ENCODE measurements around the gene DYNC1I2. TPM values are rescaled to one million over a fixed set of nuclear protein-coding genes. Genes with fewer than 3 reads are reported as not detected.
"Not testable (repeated sequence)": the region's sequence is repeated elsewhere in the genome, so short reads cannot be mapped to it uniquely, and the experiment has no call there.

DYNC1I2 gene
- total and polyA plus RNA-seq, 2 experiments from 2014 or later = 79.4 to 102 TPM

DNA sequence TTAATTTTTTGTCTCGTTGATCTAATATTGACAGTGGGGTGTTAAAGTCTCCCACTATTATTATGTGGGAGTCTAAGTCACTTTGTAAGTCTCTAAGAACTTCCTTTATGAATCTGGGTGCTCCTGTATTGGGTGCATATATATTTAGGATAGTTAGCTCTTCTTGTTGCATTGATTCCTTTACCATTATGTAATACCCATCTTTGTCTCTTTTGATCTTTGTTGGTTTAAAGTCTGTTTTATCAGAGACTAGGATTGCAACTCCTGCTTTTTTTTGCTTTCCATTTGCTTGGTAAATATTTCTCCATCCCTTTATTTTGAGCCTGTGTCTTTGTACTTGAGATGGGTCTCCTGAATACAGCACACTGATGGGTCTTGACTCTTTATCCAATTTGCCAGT, 71.5 kb downstream of the DYNC1I2 start:
- peaks cover 26% of the 10 kb centered on the region for H3K36me3 Mint-ChIP-seq (ENCODE audit: low read depth)
- H3K27me3 Mint-ChIP-seq (ENCODE audit: insufficient read depth, low read depth, poor library complexity); H2AFZ ChIP-seq; H3K27ac ChIP-seq (ENCODE audit: low read depth); H3K4me1 Mint-ChIP-seq; H3K27ac Mint-ChIP-seq; H3K4me1 ChIP-seq (ENCODE audit: insufficient read depth); H3K27me3 ChIP-seq (ENCODE audit: insufficient read depth); H3F3A ChIP-seq (replicated peaks; ENCODE audit: low read depth); H3K4me3 Mint-ChIP-seq; H3K79me2 ChIP-seq (replicated peaks; ENCODE audit: insufficient read depth); ATAC-seq; H3K4me2 ChIP-seq; H3K9me2 ChIP-seq (ENCODE audit: insufficient read depth); H4K20me1 ChIP-seq (replicated peaks; ENCODE audit: insufficient read depth); DNase-seq (ENCODE audit: low spot score); H3K4me3 ChIP-seq; H3K36me3 ChIP-seq (ENCODE audit: insufficient read depth); H3K9me3 Mint-ChIP-seq: not testable (repeated sequence)

DNA sequence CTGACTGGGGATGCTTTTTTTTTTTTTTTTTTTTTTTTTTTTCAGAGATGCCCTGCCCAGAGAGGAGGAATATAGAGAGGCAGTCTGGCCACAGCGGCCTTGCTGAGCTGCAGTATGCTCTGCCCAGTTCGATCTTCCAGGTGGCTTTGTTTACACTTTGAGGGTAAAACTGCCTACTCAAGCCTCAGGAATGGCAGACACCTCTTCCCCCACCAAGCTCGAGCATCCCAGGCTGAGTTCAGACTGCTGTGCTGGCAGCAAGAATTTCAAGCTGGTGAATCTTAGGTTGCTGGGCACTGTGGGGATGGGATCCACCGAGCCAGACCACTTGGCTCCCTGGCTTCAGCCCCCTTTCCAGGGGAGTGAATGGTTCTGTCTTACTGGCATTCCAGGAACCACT, 73.9 kb downstream of the DYNC1I2 start:
- H3K79me2 ChIP-seq (replicated peaks; ENCODE audit: insufficient read depth); H3K27ac Mint-ChIP-seq; H3K9me3 Mint-ChIP-seq; H3K4me1 Mint-ChIP-seq; H3K4me1 ChIP-seq (ENCODE audit: insufficient read depth); H3K9me2 ChIP-seq (ENCODE audit: insufficient read depth); H3K27me3 Mint-ChIP-seq (ENCODE audit: insufficient read depth, low read depth, poor library complexity); H3K27ac ChIP-seq (ENCODE audit: low read depth); ATAC-seq; H3K4me3 Mint-ChIP-seq; H3F3A ChIP-seq (replicated peaks; ENCODE audit: low read depth); H3K4me2 ChIP-seq; DNase-seq (ENCODE audit: low spot score); H2AFZ ChIP-seq; H3K4me3 ChIP-seq; H4K20me1 ChIP-seq (replicated peaks; ENCODE audit: insufficient read depth); H3K36me3 ChIP-seq (ENCODE audit: insufficient read depth); H3K27me3 ChIP-seq (ENCODE audit: insufficient read depth): not testable (repeated sequence)
- peaks cover 17% of the 10 kb centered on the region for H3K36me3 Mint-ChIP-seq (ENCODE audit: low read depth)

DNA sequence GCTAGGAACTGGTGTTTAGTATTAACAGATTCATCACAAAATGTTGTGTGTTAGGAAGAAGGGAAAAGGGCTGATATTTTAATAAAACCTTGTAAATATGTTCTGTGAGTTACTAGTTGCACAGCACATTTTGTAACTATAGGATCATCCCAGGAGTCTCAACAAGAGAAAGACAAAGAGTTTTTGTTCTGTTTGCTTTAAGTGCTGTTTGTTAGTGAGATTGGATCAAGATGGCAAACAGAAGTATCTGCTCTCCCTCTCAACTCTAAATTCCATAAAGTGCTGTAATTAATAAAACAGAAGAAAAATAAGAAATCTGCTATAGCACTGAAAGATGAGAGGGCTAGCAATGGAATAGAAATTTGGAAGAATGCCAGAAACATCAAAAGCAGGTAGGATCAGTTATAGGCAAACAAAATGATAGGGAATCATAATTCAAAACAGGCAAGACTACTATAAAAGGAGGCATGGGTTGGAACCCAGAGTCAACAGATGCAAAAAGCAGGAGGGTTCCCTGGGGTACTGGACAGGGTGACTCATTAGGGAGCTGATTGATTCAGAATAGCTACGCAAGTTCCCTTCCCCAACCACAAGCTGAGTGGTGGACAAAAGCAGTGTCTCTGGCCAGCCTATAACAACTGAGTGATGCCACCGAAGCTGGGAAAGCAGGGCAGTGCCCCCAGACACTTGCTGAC, 75.8 kb downstream of the DYNC1I2 start:
- Histone ChIP-seq H4K20me1 (replicated peaks; ENCODE audit: insufficient read depth) (no peaks in the 10 kb centered on the region; the same call in 1 of the 2 replicates), H3K36me3 (ENCODE audit: insufficient read depth) (no peaks in the 10 kb centered on the region), H3K27ac (ENCODE audit: low read depth) (no peak overlapping the region), H3K4me2 (no peak overlapping the region), H3K4me1 (ENCODE audit: insufficient read depth) (no peaks in the 10 kb centered on the region), H3K9me2 (ENCODE audit: insufficient read depth) (no peaks in the 10 kb centered on the region), H3K79me2 (replicated peaks; ENCODE audit: insufficient read depth) (no peaks in the 10 kb centered on the region), H2AFZ (no peak overlapping the region), H3K27me3 (ENCODE audit: insufficient read depth) (no peaks in the 10 kb centered on the region), H3K4me3 (no peak overlapping the region), H3F3A (replicated peaks; ENCODE audit: low read depth) (no peaks in the 10 kb centered on the region)
- Mint-ChIP-seq H3K27ac (no peak overlapping the region), H3K4me1 (peaks cover 5% of the 10 kb centered on the region), H3K4me3 (no peak overlapping the region), H3K36me3 (ENCODE audit: low read depth) (peaks cover 15% of the 10 kb centered on the region), H3K9me3 (no peaks in the 10 kb centered on the region), H3K27me3 (ENCODE audit: insufficient read depth, low read depth, poor library complexity) (no peaks in the 10 kb centered on the region)
- 0 out of 3 replicates have a peak, but pooled peaks have one; percentile 27 for ATAC-seq
- no peak for DNase-seq (ENCODE audit: low spot score)
- TF ChIP-seq, protein P1, sequence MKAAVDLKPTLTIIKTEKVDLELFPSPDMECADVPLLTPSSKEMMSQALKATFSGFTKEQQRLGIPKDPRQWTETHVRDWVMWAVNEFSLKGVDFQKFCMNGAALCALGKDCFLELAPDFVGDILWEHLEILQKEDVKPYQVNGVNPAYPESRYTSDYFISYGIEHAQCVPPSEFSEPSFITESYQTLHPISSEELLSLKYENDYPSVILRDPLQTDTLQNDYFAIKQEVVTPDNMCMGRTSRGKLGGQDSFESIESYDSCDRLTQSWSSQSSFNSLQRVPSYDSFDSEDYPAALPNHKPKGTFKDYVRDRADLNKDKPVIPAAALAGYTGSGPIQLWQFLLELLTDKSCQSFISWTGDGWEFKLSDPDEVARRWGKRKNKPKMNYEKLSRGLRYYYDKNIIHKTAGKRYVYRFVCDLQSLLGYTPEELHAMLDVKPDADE (IDR thresholded peaks at IDR 0.05) = no peak
- no peak for TF ChIP-seq NANOG (IDR thresholded peaks at IDR 0.05; ENCODE audit: borderline replicate concordance)
- TF ChIP-seq JUNB (IDR thresholded peaks at IDR 0.05; ENCODE audit: unreplicated experiment) = no peak
- TF ChIP-seq, protein P2, sequence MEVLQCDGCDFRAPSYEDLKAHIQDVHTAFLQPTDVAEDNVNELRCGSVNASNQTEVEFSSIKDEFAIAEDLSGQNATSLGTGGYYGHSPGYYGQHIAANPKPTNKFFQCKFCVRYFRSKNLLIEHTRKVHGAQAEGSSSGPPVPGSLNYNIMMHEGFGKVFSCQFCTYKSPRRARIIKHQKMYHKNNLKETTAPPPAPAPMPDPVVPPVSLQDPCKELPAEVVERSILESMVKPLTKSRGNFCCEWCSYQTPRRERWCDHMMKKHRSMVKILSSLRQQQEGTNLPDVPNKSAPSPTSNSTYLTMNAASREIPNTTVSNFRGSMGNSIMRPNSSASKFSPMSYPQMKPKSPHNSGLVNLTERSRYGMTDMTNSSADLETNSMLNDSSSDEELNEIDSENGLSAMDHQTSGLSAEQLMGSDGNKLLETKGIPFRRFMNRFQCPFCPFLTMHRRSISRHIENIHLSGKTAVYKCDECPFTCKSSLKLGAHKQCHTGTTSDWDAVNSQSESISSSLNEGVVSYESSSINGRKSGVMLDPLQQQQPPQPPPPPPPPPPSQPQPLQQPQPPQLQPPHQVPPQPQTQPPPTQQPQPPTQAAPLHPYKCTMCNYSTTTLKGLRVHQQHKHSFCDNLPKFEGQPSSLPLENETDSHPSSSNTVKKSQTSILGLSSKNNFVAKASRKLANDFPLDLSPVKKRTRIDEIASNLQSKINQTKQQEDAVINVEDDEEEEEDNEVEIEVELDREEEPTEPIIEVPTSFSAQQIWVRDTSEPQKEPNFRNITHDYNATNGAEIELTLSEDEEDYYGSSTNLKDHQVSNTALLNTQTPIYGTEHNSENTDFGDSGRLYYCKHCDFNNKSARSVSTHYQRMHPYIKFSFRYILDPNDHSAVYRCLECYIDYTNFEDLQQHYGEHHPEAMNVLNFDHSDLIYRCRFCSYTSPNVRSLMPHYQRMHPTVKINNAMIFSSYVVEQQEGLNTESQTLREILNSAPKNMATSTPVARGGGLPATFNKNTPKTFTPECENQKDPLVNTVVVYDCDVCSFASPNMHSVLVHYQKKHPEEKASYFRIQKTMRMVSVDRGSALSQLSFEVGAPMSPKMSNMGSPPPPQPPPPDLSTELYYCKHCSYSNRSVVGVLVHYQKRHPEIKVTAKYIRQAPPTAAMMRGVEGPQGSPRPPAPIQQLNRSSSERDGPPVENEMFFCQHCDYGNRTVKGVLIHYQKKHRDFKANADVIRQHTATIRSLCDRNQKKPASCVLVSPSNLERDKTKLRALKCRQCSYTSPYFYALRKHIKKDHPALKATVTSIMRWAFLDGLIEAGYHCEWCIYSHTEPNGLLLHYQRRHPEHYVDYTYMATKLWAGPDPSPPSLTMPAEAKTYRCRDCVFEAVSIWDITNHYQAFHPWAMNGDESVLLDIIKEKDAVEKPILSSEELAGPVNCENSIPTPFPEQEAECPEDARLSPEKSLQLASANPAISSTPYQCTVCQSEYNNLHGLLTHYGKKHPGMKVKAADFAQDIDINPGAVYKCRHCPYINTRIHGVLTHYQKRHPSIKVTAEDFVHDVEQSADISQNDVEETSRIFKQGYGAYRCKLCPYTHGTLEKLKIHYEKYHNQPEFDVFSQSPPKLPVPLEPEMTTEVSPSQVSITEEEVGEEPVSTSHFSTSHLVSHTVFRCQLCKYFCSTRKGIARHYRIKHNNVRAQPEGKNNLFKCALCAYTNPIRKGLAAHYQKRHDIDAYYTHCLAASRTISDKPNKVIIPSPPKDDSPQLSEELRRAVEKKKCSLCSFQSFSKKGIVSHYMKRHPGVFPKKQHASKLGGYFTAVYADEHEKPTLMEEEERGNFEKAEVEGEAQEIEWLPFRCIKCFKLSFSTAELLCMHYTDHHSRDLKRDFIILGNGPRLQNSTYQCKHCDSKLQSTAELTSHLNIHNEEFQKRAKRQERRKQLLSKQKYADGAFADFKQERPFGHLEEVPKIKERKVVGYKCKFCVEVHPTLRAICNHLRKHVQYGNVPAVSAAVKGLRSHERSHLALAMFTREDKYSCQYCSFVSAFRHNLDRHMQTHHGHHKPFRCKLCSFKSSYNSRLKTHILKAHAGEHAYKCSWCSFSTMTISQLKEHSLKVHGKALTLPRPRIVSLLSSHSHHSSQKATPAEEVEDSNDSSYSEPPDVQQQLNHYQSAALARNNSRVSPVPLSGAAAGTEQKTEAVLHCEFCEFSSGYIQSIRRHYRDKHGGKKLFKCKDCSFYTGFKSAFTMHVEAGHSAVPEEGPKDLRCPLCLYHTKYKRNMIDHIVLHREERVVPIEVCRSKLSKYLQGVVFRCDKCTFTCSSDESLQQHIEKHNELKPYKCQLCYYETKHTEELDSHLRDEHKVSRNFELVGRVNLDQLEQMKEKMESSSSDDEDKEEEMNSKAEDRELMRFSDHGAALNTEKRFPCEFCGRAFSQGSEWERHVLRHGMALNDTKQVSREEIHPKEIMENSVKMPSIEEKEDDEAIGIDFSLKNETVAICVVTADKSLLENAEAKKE (CRISPR knock-in tag; IDR thresholded peaks at IDR 0.05) = no peak
- TF ChIP-seq, protein P3, sequence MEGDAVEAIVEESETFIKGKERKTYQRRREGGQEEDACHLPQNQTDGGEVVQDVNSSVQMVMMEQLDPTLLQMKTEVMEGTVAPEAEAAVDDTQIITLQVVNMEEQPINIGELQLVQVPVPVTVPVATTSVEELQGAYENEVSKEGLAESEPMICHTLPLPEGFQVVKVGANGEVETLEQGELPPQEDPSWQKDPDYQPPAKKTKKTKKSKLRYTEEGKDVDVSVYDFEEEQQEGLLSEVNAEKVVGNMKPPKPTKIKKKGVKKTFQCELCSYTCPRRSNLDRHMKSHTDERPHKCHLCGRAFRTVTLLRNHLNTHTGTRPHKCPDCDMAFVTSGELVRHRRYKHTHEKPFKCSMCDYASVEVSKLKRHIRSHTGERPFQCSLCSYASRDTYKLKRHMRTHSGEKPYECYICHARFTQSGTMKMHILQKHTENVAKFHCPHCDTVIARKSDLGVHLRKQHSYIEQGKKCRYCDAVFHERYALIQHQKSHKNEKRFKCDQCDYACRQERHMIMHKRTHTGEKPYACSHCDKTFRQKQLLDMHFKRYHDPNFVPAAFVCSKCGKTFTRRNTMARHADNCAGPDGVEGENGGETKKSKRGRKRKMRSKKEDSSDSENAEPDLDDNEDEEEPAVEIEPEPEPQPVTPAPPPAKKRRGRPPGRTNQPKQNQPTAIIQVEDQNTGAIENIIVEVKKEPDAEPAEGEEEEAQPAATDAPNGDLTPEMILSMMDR (conservative IDR thresholded peaks at IDR 0.05; ENCODE audit: low read depth in 2 of 2) = no peak

Data from GM23338 (cell line).